OCI-LY3 (cell line): ENCODE measurements around the gene TNK2.

Source experiments
- EZH2phosphoT487 ChIP-seq: fragments of 200-600 bp; shearing (Covaris generic); IDR thresholded peaks from 2 replicates; pipeline ENCODE4 v1.6.1; 2018; ENCODE audit warnings: antibody characterized with exemption, mixed run types, low read depth
- TF ChIP-seq, protein P1 (sequence below): fragments of 200-600, 300-600 bp; sonication (generic); IDR thresholded peaks from 2 replicates; pipeline ENCODE4 v1.5.1; 2014; ENCODE audit warnings: antibody characterized with exemption, low read length, low read depth

GRCh38 chr3:195911946-195912270 lies 3.6 kb upstream of the TNK2 start:
- TF ChIP-seq, protein P1, sequence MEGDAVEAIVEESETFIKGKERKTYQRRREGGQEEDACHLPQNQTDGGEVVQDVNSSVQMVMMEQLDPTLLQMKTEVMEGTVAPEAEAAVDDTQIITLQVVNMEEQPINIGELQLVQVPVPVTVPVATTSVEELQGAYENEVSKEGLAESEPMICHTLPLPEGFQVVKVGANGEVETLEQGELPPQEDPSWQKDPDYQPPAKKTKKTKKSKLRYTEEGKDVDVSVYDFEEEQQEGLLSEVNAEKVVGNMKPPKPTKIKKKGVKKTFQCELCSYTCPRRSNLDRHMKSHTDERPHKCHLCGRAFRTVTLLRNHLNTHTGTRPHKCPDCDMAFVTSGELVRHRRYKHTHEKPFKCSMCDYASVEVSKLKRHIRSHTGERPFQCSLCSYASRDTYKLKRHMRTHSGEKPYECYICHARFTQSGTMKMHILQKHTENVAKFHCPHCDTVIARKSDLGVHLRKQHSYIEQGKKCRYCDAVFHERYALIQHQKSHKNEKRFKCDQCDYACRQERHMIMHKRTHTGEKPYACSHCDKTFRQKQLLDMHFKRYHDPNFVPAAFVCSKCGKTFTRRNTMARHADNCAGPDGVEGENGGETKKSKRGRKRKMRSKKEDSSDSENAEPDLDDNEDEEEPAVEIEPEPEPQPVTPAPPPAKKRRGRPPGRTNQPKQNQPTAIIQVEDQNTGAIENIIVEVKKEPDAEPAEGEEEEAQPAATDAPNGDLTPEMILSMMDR = no peak
- no peak for TF ChIP-seq EZH2phosphoT487
